GM18861 (cell line): ENCODE results near the gene MC1R.
"Not testable (repeated sequence)": the region's sequence is repeated elsewhere in the genome, so short reads cannot be mapped to it uniquely, and the experiment has no call there.

ENCODE experiments used
- ATAC-seq: cut with Tn5 transposase; IDR thresholded peaks from one replicate; pipeline ENCODE4 v1.9.1; 2021; ENCODE audit not compliant: unreplicated experiment

MC1R gene

GRCh38 chr16:89918453-89919347, at the start of gene MC1R:
MC1R (plus strand) TSS chr16:89918862; CDS start chr16:89919259, 397 bp downstream.
- no peak for ATAC-seq

GRCh38 chr16:89869911-89870310, 48.8 kb upstream of the MC1R start:
- no peak for ATAC-seq

GRCh38 chr16:89870440-89870839, 48.2 kb upstream of the MC1R start:
- ATAC-seq = no peak

- no peak for ATAC-seq
Observed at GRCh38 chr16:89871895-89872294, 46.8 kb upstream of the MC1R start.

- peak; percentile 31 for ATAC-seq
Observed at GRCh38 chr16:89873109-89873971, 45.3 kb upstream of the MC1R start, which contains the start of gene TCF25. TCF25 (plus strand) TSS chr16:89873592; CDS start chr16:89873668, 76 bp downstream.

GRCh38 chr16:89873972-89874689, 44.5 kb upstream of the MC1R start:
- ATAC-seq = peak; percentile 35

GRCh38 chr16:89879123-89879522, 39.5 kb upstream of the MC1R start:
- ATAC-seq = not testable (repeated sequence)

GRCh38 chr16:89880477-89881367, 37.9 kb upstream of the MC1R start:
- no peak for ATAC-seq

GRCh38 chr16:89881368-89881730, 37.3 kb upstream of the MC1R start:
- ATAC-seq = no peak

GRCh38 chr16:89883346-89884040, 35.2 kb upstream of the MC1R start:
- no peak for ATAC-seq

- no peak for ATAC-seq
Observed at GRCh38 chr16:89884041-89884421, 34.6 kb upstream of the MC1R start.

GRCh38 chr16:89887243-89887642, 31.4 kb upstream of the MC1R start:
- ATAC-seq = no peak

GRCh38 chr16:89890200-89890599, 28.5 kb upstream of the MC1R start:
- ATAC-seq = no peak

- no peak for ATAC-seq
Observed at GRCh38 chr16:89890886-89891657, 27.6 kb upstream of the MC1R start.

GRCh38 chr16:89892055-89892630, 26.5 kb upstream of the MC1R start:
- ATAC-seq = no peak

GRCh38 chr16:89892635-89893034, 26.0 kb upstream of the MC1R start:
- ATAC-seq = no peak

- no peak for ATAC-seq
Observed at GRCh38 chr16:89893642-89894548, 24.8 kb upstream of the MC1R start.
